ENCODE results near the gene STRIP1.

- no peak for TF ChIP-seq CTCF (conservative IDR thresholded peaks at IDR 0.05; ENCODE audit: low read length)
- no peak for TF ChIP-seq EZH2phosphoT487 (IDR thresholded peaks at IDR 0.05; ENCODE audit: borderline replicate concordance)
Observed at GRCh38 chr1:110062612-110063011, 28.2 kb downstream of the STRIP1 start.
